Stimulated activated CD4-positive, alpha-beta T cell treated with anti-CD3 and anti-CD28 coated beads, Interleukin-4, amount 100 ng/mL, for 1 hour (primary cell): ENCODE data around the gene TCAP.
A peak's percentile ranks its signal among the peaks of the same experiment; 100 is the strongest.

ENCODE experiments used
- DNase-seq: peaks from one replicate; pipeline ENCODE4 v3.0.0-alpha.2; 2020

The TCAP gene

DNA sequence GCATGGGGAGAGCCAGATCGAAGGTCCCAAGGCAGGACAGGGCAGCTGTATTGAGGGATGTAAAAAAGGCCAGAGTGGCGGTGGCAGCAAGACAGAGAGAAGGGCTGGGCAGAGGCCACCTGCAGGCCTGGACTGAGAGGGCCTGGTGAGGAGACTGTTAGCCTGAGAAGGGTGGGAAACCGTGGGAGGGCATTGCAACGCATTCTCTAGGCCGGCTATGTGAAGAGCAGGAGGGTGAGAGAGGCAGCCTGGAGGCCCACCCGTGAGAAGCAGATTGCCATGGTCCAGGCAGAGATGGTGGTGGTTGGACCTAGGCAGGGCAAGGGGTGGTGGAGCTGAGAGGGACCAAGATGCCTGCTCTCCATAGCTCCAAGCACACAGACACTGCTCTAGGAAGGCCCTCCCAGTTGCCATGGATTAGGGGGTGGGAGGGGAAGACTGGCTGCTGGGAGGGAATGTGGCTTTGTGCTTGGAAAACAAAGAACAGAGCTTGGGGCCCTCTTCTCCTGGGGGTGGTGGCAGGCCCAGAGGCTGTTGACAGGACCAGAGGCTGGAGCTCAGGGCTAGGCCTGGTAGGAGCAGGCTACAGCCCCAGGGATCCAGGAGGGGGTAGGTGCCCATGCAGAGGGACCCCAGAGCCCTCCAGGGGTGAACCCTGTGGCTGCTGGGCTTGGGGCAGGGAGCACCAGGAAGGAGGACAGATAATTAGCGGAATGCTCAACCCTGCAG lies 12.4 kb upstream of the TCAP start:
- no peak for DNase-seq

DNA sequence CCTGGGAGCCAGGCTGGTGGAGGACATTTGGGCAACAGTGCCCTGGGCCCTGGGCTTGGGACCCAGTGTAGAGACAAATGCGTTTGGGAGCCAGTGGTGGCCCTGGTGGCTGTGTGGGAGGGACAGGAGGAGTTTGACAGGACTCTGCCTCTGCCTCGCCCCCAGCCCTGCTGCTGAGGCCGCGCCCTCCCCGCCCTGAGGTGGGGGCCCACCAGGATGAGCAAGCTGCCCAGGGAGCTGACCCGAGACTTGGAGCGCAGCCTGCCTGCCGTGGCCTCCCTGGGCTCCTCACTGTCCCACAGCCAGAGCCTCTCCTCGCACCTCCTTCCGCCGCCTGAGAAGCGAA lies 11.9 kb upstream of the TCAP start:
- no peak for DNase-seq

DNA sequence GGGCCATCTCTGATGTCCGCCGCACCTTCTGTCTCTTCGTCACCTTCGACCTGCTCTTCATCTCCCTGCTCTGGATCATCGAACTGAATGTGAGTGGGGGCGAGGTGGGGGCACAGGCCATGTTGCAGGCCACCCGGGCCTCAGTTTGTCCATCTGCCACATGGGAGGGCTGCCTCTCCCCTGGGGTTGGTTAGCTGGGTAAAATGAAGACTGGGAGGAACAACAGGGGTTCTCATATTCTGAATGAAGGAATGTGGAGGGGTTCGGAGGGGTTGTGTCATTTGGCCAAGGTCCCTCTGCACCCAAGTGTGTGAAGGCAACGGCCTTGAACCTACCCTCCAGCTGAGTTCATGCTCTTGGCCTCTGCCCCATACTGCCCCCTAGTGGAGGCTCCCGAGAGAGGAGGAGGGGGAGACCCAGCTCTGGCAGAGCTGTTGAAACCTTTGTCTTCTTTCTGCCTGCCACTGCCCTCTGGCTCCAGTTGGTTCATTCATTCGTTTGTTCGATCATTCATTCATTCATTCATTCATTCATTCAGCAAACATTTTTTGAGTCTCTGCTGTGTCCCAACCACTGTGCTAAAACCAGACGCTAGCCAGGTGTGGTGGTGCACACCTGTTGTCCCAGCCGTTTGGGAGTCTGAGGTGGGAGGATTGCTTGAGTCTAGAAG lies 11.4 kb upstream of the TCAP start:
- DNase-seq = peak; percentile 80

DNA sequence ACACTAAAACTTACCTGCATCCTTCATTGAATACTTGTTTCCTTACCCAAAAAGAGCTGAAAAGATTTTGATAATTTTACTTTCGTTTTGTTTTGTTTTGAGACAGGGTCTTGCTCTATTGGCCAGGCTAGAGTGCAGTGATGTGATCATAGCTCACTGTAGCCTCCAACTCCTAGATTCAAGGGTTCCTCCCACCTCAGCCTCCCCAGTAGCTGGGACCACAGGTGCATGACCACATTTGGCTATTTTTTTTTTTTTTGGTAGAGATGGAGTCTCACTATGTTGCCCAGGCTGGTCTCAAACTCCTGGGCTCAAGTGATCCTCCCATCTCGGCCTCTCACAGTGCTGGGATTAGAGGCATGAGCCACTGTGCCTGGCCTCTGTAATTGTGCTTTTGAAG lies 10.0 kb upstream of the TCAP start:
- DNase-seq = no peak

DNA sequence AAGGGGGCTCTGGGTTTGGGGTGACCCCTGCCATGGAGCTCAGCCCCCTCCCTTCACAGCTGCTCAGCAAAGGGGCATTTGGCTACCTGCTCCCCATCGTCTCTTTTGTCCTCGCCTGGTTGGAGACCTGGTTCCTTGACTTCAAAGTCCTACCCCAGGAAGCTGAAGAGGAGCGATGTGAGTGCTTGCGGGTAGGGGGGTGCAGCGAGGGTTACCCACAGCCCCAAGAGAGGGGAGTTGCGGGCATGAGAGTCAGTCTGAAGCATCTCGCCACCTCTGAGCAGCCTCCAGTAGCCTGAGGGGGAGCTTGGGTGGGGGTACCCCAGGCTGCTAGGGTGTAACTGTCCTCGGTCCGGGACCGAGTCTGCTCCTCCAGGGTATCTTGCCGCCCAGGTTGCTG lies 6.8 kb upstream of the TCAP start:
- no peak for DNase-seq

DNA sequence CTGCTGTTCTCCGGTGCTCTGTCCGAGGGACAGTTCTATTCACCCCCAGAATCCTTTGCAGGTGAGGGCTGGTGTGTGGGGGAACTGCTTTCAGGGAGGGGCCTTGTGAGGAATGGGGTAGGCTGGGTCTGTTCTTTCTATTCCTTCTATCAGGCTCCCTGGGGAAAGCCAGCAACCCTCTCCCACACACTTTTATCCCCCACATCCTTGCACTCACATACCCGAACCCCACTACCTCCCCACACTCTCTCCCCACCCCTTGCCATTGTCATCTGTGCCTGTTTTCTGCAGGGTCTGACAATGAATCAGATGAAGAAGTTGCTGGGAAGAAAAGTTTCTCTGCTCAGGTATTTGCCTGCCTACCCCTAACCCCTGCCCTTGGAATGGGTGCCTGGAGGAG lies 6.4 kb upstream of the TCAP start:
- no peak for DNase-seq

DNA sequence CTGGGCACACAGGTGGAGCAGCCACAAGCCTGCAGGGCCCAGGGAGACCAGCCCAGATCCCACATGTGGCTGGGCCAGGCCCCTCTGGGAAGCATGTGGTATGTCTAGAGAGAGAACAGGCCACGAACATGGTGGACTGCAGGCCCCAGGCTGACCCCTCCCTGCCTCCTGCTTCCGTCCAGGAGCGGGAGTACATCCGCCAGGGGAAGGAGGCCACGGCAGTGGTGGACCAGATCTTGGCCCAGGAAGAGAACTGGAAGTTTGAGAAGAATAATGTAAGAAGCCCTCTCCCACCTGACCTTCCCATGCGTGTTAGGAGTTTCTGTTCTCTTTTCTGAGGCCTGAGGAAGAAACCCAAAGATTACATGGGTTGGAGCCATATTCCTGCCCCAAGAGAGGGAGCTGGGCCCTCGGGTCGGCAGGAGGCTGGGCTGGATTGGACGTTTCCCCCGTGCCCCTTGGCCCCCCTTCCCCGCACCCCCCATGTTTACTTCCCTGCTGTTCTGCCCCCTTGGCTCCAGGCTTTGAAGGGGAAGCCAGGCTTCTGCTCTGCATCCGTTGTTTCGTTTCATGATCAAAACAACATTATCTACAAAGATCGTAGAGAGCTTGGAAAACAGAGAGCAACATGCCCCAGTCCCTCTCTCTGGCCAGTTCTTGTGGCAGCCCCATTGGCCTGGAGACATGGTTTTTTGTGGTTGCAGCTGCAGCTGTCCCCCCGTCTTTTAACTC lies 5.7 kb upstream of the TCAP start:
- DNase-seq = no peak

DNA sequence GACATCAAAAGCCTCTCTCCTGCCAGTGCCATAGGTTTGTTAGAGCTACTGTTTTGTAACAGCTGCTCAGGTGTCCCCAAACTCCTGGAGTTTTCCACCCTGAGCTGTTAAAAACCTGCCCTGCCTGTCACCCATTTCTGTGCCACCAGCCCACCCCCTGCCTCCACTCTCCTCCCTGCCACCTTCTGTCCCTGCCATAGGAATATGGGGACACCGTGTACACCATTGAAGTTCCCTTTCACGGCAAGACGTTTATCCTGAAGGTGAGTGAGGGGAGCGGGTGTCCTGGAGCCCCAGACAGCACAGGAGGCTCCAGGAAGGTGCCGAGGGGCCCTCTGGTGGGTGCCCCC lies 5.2 kb upstream of the TCAP start:
- no peak for DNase-seq

DNA sequence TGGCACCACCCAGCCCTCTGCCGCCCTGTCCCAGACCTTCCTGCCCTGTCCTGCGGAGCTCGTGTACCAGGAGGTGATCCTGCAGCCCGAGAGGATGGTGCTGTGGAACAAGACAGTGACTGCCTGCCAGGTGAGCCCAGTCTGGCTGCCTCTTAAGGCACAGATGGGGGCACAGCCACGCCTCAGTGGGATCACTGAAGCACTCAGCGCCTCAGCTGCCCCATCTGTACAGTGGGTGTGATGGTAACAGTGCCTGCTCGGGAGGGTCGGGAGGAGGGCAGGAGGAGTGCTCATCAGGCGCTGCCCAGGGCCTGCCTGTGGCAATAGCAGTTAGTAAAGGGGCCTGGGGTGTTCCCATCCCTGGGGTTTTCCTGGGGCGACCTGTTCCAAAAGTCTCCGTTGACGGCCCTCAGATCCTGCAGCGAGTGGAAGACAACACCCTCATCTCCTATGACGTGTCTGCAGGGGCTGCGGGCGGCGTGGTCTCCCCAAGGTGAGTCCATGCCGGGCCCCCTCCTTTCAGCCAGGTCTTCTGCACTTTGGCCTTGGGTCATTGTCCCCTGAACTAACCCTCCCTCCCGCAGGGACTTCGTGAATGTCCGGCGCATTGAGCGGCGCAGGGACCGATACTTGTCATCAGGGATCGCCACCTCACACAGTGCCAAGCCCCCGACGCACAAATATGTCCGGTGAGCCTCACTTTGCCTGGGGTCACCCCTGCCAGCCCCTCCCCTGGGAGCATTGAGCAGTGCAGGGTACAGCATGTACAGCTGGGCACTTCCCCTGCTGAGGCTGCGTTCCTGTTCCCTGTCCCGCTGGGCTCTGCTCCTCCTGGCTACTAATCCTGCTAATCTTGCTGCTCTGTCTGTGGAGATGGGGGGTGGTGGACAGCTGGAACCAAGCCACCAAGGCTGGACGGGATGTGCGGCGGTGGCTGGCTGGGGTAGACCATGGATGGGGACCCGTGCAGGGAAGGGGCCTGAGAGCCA lies 4.5 kb upstream of the TCAP start:
- DNase-seq = no peak

DNA sequence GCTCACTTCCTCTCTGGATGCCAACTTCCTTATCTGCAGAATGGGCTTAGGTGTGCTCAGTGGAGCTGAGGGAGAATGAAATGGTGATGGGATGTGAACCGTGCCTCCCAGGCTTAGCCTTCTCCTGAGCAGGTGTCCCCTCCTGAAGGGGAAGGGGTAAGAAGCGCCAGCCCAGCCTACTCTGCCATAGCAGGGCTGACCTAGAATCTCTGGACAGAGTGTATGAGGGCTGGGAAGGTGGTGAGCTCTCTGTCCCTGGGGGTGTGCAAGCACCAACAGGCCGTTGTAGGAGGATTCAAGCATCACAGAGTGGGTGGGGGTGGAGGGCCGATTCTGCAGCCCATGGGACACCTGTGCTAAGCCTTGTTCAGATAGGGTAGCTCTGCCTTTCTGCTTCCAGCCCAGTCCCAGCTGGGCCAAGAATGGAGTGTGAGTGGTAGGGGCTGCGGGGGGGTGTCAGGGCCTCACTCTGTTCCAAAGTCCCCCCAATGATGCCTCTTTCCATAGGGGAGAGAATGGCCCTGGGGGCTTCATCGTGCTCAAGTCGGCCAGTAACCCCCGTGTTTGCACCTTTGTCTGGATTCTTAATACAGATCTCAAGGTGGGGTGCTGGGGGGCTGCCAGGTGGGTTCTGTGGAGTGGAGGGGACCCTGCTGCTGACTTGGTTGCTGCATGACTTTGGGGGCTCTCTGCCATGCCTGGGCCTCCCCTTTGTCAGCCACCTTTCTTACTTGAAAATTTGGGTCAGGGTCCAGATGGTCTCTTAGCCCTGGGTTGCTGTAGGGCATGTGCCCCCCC lies 3.2 kb upstream of the TCAP start:
- DNase-seq = no peak

DNA sequence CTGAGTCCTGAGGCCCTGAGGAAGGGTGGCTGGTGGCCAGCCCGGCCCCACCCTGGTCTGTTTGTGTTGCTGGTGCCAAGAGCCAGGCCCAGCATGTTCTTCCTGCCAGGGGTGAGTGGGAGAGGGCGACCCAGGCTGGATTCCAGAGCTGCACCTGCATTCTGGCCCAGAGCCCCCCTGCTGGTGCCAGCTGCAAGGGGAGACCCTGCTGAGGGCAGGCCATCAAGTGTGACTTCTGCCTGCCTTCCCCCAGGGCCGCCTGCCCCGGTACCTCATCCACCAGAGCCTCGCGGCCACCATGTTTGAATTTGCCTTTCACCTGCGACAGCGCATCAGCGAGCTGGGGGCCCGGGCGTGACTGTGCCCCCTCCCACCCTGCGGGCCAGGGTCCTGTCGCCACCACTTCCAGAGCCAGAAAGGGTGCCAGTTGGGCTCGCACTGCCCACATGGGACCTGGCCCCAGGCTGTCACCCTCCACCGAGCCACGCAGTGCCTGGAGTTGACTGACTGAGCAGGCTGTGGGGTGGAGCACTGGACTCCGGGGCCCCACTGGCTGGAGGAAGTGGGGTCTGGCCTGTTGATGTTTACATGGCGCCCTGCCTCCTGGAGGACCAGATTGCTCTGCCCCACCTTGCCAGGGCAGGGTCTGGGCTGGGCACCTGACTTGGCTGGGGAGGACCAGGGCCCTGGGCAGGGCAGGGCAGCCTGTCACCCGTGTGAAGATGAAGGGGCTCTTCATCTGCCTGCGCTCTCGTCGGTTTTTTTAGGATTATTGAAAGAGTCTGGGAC lies 2.4 kb upstream of the TCAP start:
- no peak for DNase-seq

DNA sequence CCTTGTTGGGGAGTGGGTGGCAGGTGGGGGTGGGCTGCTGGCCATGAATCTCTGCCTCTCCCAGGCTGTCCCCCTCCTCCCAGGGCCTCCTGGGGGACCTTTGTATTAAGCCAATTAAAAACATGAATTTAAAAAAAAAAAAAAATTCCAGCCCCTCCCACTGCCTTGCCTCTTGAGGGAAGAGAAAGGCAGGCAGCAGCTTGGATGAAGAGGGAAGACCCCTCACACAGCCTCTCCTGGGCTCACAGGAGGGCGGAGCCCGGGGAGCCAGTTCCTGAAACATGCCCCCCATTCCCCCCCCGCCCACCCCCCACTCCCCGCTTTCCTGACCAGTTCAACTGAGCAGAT lies 1.8 kb upstream of the TCAP start:
- DNase-seq = no peak

DNA sequence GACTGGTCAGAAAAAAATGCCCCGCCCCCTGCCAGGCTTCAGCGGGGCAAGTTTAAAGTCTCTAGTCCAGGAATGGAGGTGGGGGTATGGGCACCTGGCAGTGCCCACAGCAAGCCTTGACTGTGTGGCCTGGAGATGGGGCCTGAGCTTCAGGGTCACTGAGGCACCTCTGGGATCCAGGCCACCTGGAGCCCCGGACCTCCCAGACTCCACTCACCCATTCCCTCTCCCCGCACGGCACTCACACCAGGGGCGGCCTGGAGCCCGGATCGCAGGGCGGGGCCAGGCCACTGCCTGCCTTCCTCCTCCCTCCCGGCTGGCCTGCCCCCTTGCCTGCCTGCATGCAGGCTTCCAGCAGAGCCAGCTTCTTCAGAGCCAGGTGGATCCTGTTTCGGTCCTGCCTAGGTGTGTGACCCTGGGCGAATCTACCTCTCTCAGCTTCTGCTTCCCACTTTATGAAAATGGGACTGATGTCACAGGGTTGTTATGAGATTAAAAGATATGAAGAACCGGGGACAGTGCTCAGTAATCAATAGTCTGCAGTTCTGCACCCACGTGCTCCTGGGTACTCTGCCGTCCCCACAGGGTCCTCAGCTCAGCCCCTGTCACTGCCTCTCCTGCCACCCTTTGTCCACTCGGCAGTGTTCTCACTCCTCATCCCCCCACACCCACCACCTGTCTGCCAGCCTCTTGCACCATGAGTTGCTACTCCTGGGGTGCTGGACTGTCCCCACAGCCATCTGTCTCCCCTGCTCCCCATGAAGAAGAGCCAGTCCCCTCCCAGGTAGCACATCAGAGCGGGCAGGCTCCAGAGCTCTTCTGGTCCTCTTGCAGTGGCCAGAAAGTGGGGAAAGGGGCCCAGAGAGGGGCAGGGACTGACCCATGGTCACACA lies 1.2 kb upstream of the TCAP start:
- no peak for DNase-seq

DNA sequence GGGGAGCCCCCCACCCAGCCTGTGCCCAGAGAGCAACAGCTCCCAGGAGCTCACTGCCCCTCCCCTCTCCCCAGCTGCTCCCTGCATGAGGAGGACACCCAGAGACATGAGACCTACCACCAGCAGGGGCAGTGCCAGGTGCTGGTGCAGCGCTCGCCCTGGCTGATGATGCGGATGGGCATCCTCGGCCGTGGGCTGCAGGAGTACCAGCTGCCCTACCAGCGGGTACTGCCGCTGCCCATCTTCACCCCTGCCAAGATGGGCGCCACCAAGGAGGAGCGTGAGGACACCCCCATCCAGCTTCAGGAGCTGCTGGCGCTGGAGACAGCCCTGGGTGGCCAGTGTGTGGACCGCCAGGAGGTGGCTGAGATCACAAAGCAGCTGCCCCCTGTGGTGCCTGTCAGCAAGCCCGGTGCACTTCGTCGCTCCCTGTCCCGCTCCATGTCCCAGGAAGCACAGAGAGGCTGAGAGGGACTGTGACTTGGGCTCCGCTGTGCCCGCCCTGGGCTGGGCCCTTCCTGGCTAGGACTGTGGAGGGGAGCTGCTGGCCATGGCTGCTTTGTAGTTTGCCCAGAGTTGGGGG lies 584 bp downstream of the TCAP start:
- DNase-seq = no peak

DNA sequence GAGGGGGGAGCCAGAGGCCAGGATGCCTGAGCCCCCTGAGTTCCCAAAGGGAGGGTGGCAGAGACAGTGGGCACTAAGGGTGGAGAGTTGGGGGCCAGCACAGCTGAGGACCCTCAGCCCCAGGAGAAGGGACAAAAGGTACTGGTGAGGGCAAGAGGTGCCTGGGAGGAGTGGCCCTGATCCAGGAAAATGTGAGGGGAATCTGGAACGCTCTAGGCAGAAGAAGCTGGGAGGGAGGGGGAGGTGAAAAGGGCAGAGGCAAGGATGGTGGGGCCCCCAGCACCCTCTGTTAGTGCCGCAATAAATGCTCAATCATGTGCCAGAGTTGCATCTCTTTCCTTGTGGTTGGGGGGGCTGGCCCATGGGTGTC lies 1.1 kb downstream of the TCAP start:
- no peak for DNase-seq

DNA sequence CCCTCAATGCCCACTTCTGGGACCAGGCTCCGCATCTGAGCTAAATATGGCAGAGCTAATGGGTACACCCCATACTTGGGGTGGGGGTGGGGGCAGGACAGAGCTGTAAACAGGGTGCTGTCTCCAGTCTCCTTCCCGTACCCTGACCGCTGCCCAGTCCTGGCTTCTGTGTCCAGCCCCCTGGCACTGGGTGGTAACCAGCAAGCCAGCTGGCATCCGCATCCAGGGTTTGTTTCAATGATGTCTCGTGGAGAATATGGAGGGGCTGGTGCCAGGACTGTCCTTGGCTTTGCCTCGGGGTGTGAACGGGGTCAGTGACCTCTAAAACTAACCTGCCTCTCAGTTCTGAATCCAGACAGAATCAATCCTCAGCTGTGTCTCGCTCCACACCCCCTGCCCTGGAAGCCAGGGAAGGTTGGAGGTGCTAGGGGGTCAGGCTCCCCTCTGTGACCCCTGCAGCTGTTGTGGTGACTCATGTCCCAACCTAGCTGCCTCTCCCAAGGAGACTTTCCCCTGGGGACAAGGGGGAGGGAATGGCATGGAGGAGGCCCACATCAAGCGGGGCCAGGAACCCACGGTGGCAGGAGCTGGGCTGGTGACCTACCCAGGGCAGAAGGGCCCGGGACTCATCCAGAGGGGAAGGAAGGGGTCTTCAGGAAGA lies 1.6 kb downstream of the TCAP start:
- DNase-seq = no peak

DNA sequence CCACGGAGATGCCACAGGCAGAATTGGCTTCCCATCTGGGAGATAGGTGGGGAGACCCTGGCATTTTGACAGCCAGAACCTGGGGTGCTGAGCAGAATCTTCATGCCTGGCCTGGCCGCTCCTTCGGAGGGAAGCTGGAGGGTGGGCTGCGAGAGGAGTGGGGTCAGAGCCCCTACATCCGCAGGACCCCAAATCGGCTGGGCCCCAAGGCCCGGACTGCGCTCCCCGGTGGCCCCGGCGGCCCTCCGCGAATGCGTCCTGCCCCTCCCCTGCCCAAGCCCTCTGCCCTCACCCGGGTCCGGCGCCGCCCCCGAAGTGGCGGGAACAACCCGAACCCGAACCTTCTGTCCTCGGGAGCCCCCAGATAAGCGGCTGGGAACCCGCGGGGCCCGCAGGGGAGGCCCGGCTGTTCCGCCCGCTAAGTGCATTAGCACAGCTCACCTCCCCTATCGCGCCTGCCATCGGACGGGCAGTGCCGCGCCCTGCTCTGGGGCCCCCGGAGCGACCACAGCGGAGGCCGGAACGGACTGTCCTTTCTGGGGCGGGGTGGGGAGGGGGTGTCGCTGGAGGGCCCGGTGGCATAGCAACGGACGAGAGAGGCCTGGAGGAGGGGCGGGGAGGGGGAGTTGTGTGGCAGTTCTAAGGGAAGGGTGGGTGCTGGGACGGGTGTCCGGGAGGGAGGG lies 2.3 kb downstream of the TCAP start:
- DNase-seq = peak; percentile 30

DNA sequence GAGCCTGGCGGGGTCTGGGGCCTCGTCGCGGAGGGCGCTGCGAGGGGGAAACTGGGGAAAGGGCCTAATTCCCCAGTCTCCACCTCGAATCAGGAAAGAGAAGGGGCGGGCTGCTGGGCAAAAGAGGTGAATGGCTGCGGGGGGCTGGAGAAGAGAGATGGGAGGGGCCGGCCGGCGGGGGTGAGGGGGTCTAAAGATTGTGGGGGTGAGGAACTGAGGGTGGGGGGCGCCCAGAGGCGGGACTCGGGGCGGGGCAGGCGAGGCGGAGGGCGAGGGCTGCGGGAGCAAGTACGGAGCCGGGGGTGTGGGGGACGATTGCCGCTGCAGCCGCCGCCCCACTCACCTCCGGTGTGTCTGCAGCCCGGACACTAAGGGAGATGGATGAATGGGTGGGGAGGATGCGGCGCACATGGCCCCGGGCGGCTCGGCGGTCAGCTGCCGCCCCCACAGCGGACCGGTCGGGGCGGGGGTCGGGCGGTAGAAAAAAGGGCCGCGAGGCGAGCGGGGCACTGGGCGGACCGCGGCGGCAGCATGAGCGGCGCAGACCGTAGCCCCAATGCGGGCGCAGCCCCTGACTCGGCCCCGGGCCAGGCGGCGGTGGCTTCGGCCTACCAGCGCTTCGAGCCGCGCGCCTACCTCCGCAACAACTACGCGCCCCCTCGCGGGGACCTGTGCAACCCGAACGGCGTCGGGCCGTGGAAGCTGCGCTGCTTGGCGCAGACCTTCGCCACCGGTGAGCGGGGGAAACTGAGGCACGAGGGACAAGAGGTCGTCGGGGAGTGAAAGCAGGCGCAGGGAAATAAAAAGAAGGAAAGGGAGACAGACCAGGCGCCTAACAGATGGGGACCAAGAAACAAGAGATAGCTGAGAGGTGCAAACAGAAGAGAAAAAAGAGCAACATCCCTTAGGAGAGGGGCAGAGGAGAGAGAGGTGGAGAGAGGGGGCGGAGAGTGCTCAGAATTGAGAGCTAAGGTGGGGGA lies 3.1 kb downstream of the TCAP start, which contains the start of gene PNMT:
PNMT (plus strand) TSS at position 509 of the 980 bp plus-strand sequence; CDS start at position 532, 23 bp downstream.
- DNase-seq = peak; percentile 78
